ENCODE results near the gene ABL2. TPM values are rescaled to one million over a fixed set of nuclear protein-coding genes. Genes with fewer than 3 reads are reported as not detected.

ABL2 gene
- total RNA-seq, 4 donors from 2014 or later = 4.4 to 9.3 (median 5.8) TPM

- no peak overlapping the region for H3K4me3 ChIP-seq
- H3K4me1 ChIP-seq = peaks cover 17 to 20% of the 10 kb centered on the region in 2 donors
- no peak for DNase-seq
- no peak overlapping the region for H3K27ac ChIP-seq
- H3K36me3 ChIP-seq = no peaks in the 10 kb centered on the region
- intact Hi-C loops (cut with DNase I; ENCODE audit: low total_unique reads) = no loop called here
- in situ Hi-C loops (cut with MboI; ENCODE audit: low sequenced_read_pairs in 4 of 4) = no loop called here
- no peaks in the 10 kb centered on the region for H3K27me3 ChIP-seq
- H3K9me3 ChIP-seq = no peaks in the 10 kb centered on the region
- no peak for ATAC-seq
- TF ChIP-seq CTCF (IDR thresholded peaks at IDR 0.05 in 4 of 5, conservative IDR thresholded peaks at IDR 0.05 in 1 of 5) (no peak), POLR2A (IDR thresholded peaks at IDR 0.05) (no peak)
These were observed 77.4 kb downstream of the ABL2 start for GRCh38 chr1:179151908-179152682.

- Histone ChIP-seq H3K4me3 (no peak overlapping the region), H3K4me1 (peaks cover 2 to 6% of the 10 kb centered on the region in 2 donors), H3K36me3 (no peaks in the 10 kb centered on the region), H3K27ac (no peak overlapping the region), H3K9me3 (no peaks in the 10 kb centered on the region), H3K27me3 (no peaks in the 10 kb centered on the region)
- intact Hi-C loops (cut with DNase I; ENCODE audit: low total_unique reads) = no loop called here
- TF ChIP-seq POLR2A (IDR thresholded peaks at IDR 0.05) = no peak
- in situ Hi-C loops (cut with MboI; ENCODE audit: low sequenced_read_pairs in 4 of 4) = no loop called here
- ATAC-seq (no peak), DNase-seq (no peak)
These were observed 82.6 kb downstream of the ABL2 start for GRCh38 chr1:179146911-179147310.

DNA sequence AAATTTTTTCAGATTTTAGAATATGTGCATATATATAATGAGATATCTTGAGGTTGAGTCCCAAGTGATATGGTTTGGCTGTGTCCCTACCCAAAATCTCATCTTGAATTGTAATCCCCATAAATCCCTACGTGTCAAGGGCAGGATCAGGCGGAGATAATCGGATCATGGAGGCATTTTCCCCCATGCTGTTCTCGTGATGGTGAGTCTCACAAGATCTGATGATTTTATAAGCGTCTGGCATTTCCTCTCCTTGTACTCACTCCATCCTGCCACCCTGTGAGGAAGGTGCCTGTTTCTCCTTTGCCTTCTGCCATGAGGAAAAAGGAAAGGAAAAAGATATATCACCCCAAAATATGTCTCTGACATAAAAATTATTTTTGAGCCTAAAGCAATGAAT, 83.0 kb downstream of the ABL2 start:
- DNase-seq (no peak), ATAC-seq (no peak)
- TF ChIP-seq POLR2A (IDR thresholded peaks at IDR 0.05) (no peak), CTCF (IDR thresholded peaks at IDR 0.05 in 4 of 5, conservative IDR thresholded peaks at IDR 0.05 in 1 of 5) (no peak)

DNA sequence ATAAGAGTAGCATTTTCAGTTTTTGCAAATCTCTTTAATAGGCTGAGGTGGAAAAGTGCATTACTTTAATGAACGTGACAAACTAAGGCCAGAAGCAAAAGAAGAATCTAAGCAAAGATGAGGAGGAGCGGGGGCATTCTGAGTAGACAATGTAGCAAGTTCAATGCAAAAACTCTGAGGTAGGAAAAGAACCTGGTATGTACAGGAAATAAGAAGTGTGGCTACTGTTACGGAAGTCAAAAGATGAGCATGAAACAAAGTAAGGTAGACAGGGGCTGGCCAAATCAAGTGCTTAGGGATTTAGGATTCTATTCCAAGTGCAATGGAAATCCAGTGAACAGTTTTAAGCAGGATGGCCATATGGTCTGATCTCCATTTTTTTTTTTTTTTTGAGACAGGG, 84.0 kb downstream of the ABL2 start:
- no peaks in the 10 kb centered on the region for H3K36me3 ChIP-seq
- TF ChIP-seq CTCF (IDR thresholded peaks at IDR 0.05 in 4 of 5, conservative IDR thresholded peaks at IDR 0.05 in 1 of 5) (no peak), POLR2A (IDR thresholded peaks at IDR 0.05) (no peak)
- no peak for DNase-seq
- H3K27me3 ChIP-seq = no peaks in the 10 kb centered on the region
- H3K9me3 ChIP-seq = no peaks in the 10 kb centered on the region
- no peak for ATAC-seq
- no peak overlapping the region for H3K27ac ChIP-seq
- intact Hi-C loops (cut with DNase I; ENCODE audit: low total_unique reads) (no loop called here), in situ Hi-C loops (cut with MboI; ENCODE audit: low sequenced_read_pairs in 4 of 4) (no loop called here)
- H3K4me3 ChIP-seq = no peak overlapping the region
- H3K4me1 ChIP-seq = peaks cover 2 to 6% of the 10 kb centered on the region in 2 donors

More for the DNA sequence above, 83.0 kb downstream of the ABL2 start:
- in situ Hi-C loops (cut with MboI; ENCODE audit: low sequenced_read_pairs in 4 of 4) = no loop called here
- Histone ChIP-seq H3K9me3 (no peaks in the 10 kb centered on the region), H3K27me3 (no peaks in the 10 kb centered on the region), H3K27ac (no peak overlapping the region), H3K4me3 (no peak overlapping the region), H3K36me3 (no peaks in the 10 kb centered on the region), H3K4me1 (peaks cover 2 to 6% of the 10 kb centered on the region in 2 donors)
- intact Hi-C loops (cut with DNase I; ENCODE audit: low total_unique reads) = no loop called here

GRCh38 chr1:179144626-179145025, 84.9 kb downstream of the ABL2 start:
- TF ChIP-seq POLR2A (IDR thresholded peaks at IDR 0.05) = no peak
- no peak for TF ChIP-seq CTCF (IDR thresholded peaks at IDR 0.05 in 4 of 5, conservative IDR thresholded peaks at IDR 0.05 in 1 of 5)
- H3K9me3 ChIP-seq = no peaks in the 10 kb centered on the region
- no peaks in the 10 kb centered on the region for H3K36me3 ChIP-seq
- H3K27ac ChIP-seq = no peak overlapping the region
- peaks cover 2 to 6% of the 10 kb centered on the region in 2 donors for H3K4me1 ChIP-seq
- no peaks in the 10 kb centered on the region for H3K27me3 ChIP-seq
- H3K4me3 ChIP-seq = no peak overlapping the region
- no peak for ATAC-seq
- intact Hi-C loops (cut with DNase I; ENCODE audit: low total_unique reads) (loop anchor here (5.0 kb wide), 1 partner anchor 48 kb away; no protein-coding TSS in a partner anchor), in situ Hi-C loops (cut with MboI; ENCODE audit: low sequenced_read_pairs in 4 of 4) (no loop called here)
- no peak for DNase-seq
